SK-N-SH (cell line): ENCODE data around the gene FYB1. TPM values are rescaled to one million over a fixed set of nuclear protein-coding genes. Genes with fewer than 3 reads are reported as not detected.

Experiments
- CTCF ChIA-PET: fragments of 300-600, 350-600 bp; formaldehyde crosslinking; extraction: SDS; loops from one replicate; lab custom pipeline; 2021; lab: Yijun Ruan, JAX
- POLR2A ChIA-PET: fragments of 350-600 bp; sonication (Branson Sonifier 250); formaldehyde crosslinking; extraction: SDS; loops from one replicate; lab custom pipeline; 2020; ENCODE audit warnings: antibody characterized with exemption, inconsistent platforms; lab: Yijun Ruan, JAX
- DNase-seq: peaks from one replicate; pipeline ENCODE4 v3.0.0; 2012
- H2AFZ ChIP-seq: fragments of 200-600 bp; sonication (generic); 2 replicates; pipeline ENCODE4 v1.8.1; 2016; ENCODE audit warnings: antibody characterized with exemption, mild to moderate bottlenecking, low read depth
- H3F3A ChIP-seq: fragments of 200-600 bp; sonication (generic); replicated peaks from 2 replicates; pipeline ENCODE3; 2016; ENCODE audit warnings: antibody characterized with exemption, mild to moderate bottlenecking; ENCODE audit not compliant: insufficient read depth
- H3K27ac ChIP-seq, 2 experiments: fragments of 200-500 bp in 1 of 2; fragments of 200-600 bp in 1 of 2; sonication (Bioruptor generic) in 1 of 2; sonication (generic), shearing (Covaris generic) in 1 of 2; 2 replicates each; pipeline versions ENCODE4 v1.5.1 to v1.6.1; 2014 to 2016; ENCODE audit warnings: low read depth in 2 of 2, inconsistent platforms in 1 of 2, low read length in 1 of 2, mild to moderate bottlenecking in 1 of 2, mixed read lengths in 1 of 2
- H3K27me3 ChIP-seq: fragments of 200-600 bp; sonication (generic), shearing (Covaris generic); 2 replicates; pipeline ENCODE4 v1.6.1; 2016; ENCODE audit warnings: mixed run types; ENCODE audit not compliant: insufficient read depth
- H3K36me3 ChIP-seq, 2 experiments: fragments of 200-500 bp in 1 of 2; fragments of 200-600 bp in 1 of 2; sonication (Bioruptor generic) in 1 of 2; sonication (generic) in 1 of 2; replicated peaks in 1 of 2; 2 replicates each; pipeline versions ENCODE3 to v1.5.1; 2014 to 2016; ENCODE audit warnings: low read length in 1 of 2, mild to moderate bottlenecking in 1 of 2; ENCODE audit not compliant: insufficient read depth in 2 of 2, control insufficient read depth in 1 of 2
- H3K4me1 ChIP-seq, 2 experiments: fragments of 200-500 bp in 1 of 2; fragments of 200-600 bp in 1 of 2; sonication (Bioruptor generic) in 1 of 2; sonication (generic), shearing (Covaris generic) in 1 of 2; 2 replicates each; pipeline versions ENCODE4 v1.5.1 to v1.6.1; 2014 to 2016; ENCODE audit warnings: low read depth in 1 of 2, low read length in 1 of 2, mixed run types in 1 of 2; ENCODE audit not compliant: insufficient read depth in 2 of 2, control insufficient read depth in 1 of 2
- H3K4me2 ChIP-seq: fragments of 200-600 bp; sonication (generic), shearing (Covaris generic); 2 replicates; pipeline ENCODE4 v1.6.1; 2017; ENCODE audit warnings: mixed run types
- H3K4me3 ChIP-seq, 2 experiments: fragments of 200-500 bp in 1 of 2; fragments of 200-600 bp in 1 of 2; sonication (Bioruptor generic) in 1 of 2; sonication (generic), shearing (Covaris generic) in 1 of 2; 2 replicates each; pipeline versions ENCODE4 v1.5.1 to v1.8.1; 2014 to 2016; ENCODE audit warnings: low read depth in 2 of 2, inconsistent platforms in 1 of 2, low read length in 1 of 2, mild to moderate bottlenecking in 1 of 2, mixed read lengths in 1 of 2, moderate library complexity in 1 of 2
- H3K79me2 ChIP-seq: fragments of 200-600 bp; sonication (generic); 2 replicates; pipeline ENCODE4 v1.8.1; 2017; ENCODE audit warnings: mild to moderate bottlenecking; ENCODE audit not compliant: insufficient read depth
- H3K9ac ChIP-seq: fragments of 200-600 bp; sonication (generic); 2 replicates; pipeline ENCODE4 v1.6.1; 2017; ENCODE audit warnings: mixed run types
- H3K9me2 ChIP-seq: fragments of 200-600 bp; sonication (generic); 2 replicates; pipeline ENCODE4 v1.6.1; 2017; ENCODE audit warnings: mixed run types
- H3K9me3 ChIP-seq: fragments of 200-600 bp; sonication (generic); 2 replicates; pipeline ENCODE4 v1.6.1; 2017; ENCODE audit warnings: mixed run types, mild to moderate bottlenecking, moderate library complexity
- H4K20me1 ChIP-seq: fragments of 200-600 bp; sonication (generic); 2 replicates; pipeline ENCODE4 v1.6.1; 2017; ENCODE audit warnings: mild to moderate bottlenecking, mixed run types; ENCODE audit not compliant: insufficient read depth
- ELF1 ChIP-seq: IDR thresholded peaks from 2 replicates; pipeline ENCODE4 v1.4.0; 2012
- EP300 ChIP-seq, 2 experiments: IDR thresholded peaks; 2 replicates each; pipeline versions ENCODE4 v1.4.0 to v1.6.1; 2012; ENCODE audit warnings: borderline replicate concordance in 1 of 2, low read depth in 1 of 2, low read length in 1 of 2
- EZH2phosphoT487 ChIP-seq: fragments of 200-600 bp; sonication (generic); IDR thresholded peaks from 2 replicates; pipeline ENCODE4 v1.6.1; 2017; ENCODE audit warnings: low read depth, mixed run types, mild to moderate bottlenecking, antibody characterized with exemption, moderate library complexity, borderline replicate concordance
- FOSL2 ChIP-seq: IDR thresholded peaks from 2 replicates; pipeline ENCODE4 v1.4.0; 2012; ENCODE audit warnings: low read depth, mild to moderate bottlenecking, moderate library complexity, borderline replicate concordance
- FOXM1 ChIP-seq: IDR thresholded peaks from 2 replicates; pipeline ENCODE4 v1.4.0; 2012; ENCODE audit warnings: low read depth, mild to moderate bottlenecking
- GABPA ChIP-seq: IDR thresholded peaks from 2 replicates; pipeline ENCODE4 v1.4.0; 2012; ENCODE audit warnings: low read depth, mild to moderate bottlenecking
- MEF2A ChIP-seq: IDR thresholded peaks from 2 replicates; pipeline ENCODE4 v1.4.0; 2012; ENCODE audit warnings: low read depth, borderline replicate concordance
- MXI1 ChIP-seq: IDR thresholded peaks from 2 replicates; pipeline ENCODE4 v1.6.1; 2012; ENCODE audit warnings: mild to moderate bottlenecking, low read depth, low read length, improper control_type of control experiment
- NFIC ChIP-seq: IDR thresholded peaks from 2 replicates; pipeline ENCODE4 v1.4.0; 2012; ENCODE audit warnings: borderline replicate concordance
- NRF1 ChIP-seq: IDR thresholded peaks from 2 replicates; pipeline ENCODE4 v1.6.1; 2012; ENCODE audit warnings: low read depth, mild to moderate bottlenecking, low read length
- POLR2AphosphoS5 ChIP-seq: IDR thresholded peaks from 2 replicates; pipeline ENCODE4 v1.6.1; 2012; ENCODE audit warnings: low read depth, low read length
- RFX5 ChIP-seq: IDR thresholded peaks from 2 replicates; pipeline ENCODE4 v1.6.1; 2012; ENCODE audit warnings: mild to moderate bottlenecking, improper control_type of control experiment, low read length
- RXRA ChIP-seq: IDR thresholded peaks from 2 replicates; pipeline ENCODE4 v1.4.0; 2012; ENCODE audit warnings: low read depth, mild to moderate bottlenecking, borderline replicate concordance
- SIN3A ChIP-seq: IDR thresholded peaks from 2 replicates; pipeline ENCODE4 v1.6.1; 2012; ENCODE audit warnings: low read depth, mild to moderate bottlenecking, low read length, moderate library complexity, borderline replicate concordance
- TAF1 ChIP-seq: IDR thresholded peaks from 2 replicates; pipeline ENCODE4 v1.6.1; 2012; ENCODE audit warnings: low read depth, mild to moderate bottlenecking, low read length, moderate library complexity, borderline replicate concordance
- TCF12 ChIP-seq: IDR thresholded peaks from 2 replicates; pipeline ENCODE4 v1.4.0; 2012
- TEAD4 ChIP-seq: IDR thresholded peaks from 2 replicates; pipeline ENCODE4 v1.4.0; 2012; ENCODE audit warnings: mild to moderate bottlenecking, borderline replicate concordance; ENCODE audit not compliant: insufficient read depth
- YY1 ChIP-seq: IDR thresholded peaks from 2 replicates; pipeline ENCODE4 v1.4.0; 2012; ENCODE audit warnings: low read depth, mild to moderate bottlenecking
- WGBS: methylation state at CpG from one replicate; pipeline ENCODE4 v1.1.6; 2017; ENCODE audit warnings: low lambda C conversion rate; 5-methylcytosine and 5-hydroxymethylcytosine counted together
- polyA plus RNA-seq, 3 experiments: library from polyadenylated mRNA; depleted of rRNA; stranded (reverse); fragments of >200 nt; gene quantifications; 2 replicates each; pipeline ENCODE4 v1.2.3, GENCODE V29; 2012
- TF ChIP-seq, protein P1 (sequence below): IDR thresholded peaks from 2 replicates; pipeline ENCODE4 v1.4.0; 2012; ENCODE audit warnings: low read depth, borderline replicate concordance
- TF ChIP-seq, protein P2 (sequence below): fragments of 200-600 bp; sonication (generic); IDR thresholded peaks from 2 replicates; pipeline ENCODE4 v1.6.1; 2017; ENCODE audit warnings: antibody characterized with exemption, mild to moderate bottlenecking, moderate library complexity
- TF ChIP-seq, protein P3 (sequence below): IDR thresholded peaks from 2 replicates; pipeline ENCODE4 v1.4.0; 2012; ENCODE audit warnings: low read depth, borderline replicate concordance
- TF ChIP-seq, protein P4 (sequence below): fragments of 150-350 bp; IDR thresholded peaks from 2 replicates; pipeline ENCODE4 v1.6.1; 2017; ENCODE audit warnings: antibody characterized with exemption, low read length, low read depth, borderline replicate concordance

Gene FYB1
- polyA plus RNA-seq, 1 of the 3 experiments (the other 2 are of a cell fraction), result not detected

DNA sequence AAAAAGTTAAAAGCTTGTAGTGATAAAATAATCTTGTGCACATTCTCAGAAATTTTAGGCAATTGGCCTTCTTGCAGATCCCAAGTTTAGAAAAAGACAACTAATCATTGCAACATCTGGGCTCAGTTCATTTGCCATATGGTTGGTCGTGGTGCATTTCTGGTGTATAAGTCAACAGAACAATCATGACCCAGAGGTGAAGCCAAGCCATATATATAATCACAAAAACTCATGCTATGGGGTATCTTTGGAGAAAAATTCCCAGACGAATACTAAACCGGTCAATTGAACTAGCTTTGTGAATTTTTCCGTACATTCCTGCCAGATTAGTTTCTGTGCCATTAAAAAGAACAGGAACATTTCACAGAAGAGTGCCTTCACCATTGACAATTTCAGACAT lies 50.3 kb downstream of the FYB1 start:
- Histone ChIP-seq H3K9ac (no peak overlapping the region), H3K36me3 (no peaks in the 10 kb centered on the region), H3K27me3 (peaks cover 21% of the 10 kb centered on the region), H3F3A (peaks cover 2% of the 10 kb centered on the region), H3K27ac (no peak overlapping the region), H3K4me2 (no peak overlapping the region), H2AFZ (no peak overlapping the region), H3K4me1 (no peaks in the 10 kb centered on the region), H3K9me3 (no peaks in the 10 kb centered on the region), H4K20me1 (no peaks in the 10 kb centered on the region), H3K79me2 (no peaks in the 10 kb centered on the region), H3K9me2 (no peaks in the 10 kb centered on the region), H3K4me3 (no peak overlapping the region)
- CTCF ChIA-PET, result no interaction called here
- 21% methylated on average over 4 of the region's 4 CpGs for WGBS
- POLR2A ChIA-PET, result no interaction called here
- no peak for DNase-seq
- TF ChIP-seq, protein P1, sequence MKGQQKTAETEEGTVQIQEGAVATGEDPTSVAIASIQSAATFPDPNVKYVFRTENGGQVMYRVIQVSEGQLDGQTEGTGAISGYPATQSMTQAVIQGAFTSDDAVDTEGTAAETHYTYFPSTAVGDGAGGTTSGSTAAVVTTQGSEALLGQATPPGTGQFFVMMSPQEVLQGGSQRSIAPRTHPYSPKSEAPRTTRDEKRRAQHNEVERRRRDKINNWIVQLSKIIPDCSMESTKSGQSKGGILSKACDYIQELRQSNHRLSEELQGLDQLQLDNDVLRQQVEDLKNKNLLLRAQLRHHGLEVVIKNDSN, result no peak
- TF ChIP-seq GABPA (no peak), TCF12 (no peak), SIN3A (no peak), MXI1 (no peak), FOSL2 (no peak), FOXM1 (no peak), YY1 (no peak)
- TF ChIP-seq, protein P2, sequence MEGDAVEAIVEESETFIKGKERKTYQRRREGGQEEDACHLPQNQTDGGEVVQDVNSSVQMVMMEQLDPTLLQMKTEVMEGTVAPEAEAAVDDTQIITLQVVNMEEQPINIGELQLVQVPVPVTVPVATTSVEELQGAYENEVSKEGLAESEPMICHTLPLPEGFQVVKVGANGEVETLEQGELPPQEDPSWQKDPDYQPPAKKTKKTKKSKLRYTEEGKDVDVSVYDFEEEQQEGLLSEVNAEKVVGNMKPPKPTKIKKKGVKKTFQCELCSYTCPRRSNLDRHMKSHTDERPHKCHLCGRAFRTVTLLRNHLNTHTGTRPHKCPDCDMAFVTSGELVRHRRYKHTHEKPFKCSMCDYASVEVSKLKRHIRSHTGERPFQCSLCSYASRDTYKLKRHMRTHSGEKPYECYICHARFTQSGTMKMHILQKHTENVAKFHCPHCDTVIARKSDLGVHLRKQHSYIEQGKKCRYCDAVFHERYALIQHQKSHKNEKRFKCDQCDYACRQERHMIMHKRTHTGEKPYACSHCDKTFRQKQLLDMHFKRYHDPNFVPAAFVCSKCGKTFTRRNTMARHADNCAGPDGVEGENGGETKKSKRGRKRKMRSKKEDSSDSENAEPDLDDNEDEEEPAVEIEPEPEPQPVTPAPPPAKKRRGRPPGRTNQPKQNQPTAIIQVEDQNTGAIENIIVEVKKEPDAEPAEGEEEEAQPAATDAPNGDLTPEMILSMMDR, result no peak
- TF ChIP-seq, protein P3, sequence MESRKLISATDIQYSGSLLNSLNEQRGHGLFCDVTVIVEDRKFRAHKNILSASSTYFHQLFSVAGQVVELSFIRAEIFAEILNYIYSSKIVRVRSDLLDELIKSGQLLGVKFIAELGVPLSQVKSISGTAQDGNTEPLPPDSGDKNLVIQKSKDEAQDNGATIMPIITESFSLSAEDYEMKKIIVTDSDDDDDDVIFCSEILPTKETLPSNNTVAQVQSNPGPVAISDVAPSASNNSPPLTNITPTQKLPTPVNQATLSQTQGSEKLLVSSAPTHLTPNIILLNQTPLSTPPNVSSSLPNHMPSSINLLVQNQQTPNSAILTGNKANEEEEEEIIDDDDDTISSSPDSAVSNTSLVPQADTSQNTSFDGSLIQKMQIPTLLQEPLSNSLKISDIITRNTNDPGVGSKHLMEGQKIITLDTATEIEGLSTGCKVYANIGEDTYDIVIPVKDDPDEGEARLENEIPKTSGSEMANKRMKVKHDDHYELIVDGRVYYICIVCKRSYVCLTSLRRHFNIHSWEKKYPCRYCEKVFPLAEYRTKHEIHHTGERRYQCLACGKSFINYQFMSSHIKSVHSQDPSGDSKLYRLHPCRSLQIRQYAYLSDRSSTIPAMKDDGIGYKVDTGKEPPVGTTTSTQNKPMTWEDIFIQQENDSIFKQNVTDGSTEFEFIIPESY, result no peak

DNA sequence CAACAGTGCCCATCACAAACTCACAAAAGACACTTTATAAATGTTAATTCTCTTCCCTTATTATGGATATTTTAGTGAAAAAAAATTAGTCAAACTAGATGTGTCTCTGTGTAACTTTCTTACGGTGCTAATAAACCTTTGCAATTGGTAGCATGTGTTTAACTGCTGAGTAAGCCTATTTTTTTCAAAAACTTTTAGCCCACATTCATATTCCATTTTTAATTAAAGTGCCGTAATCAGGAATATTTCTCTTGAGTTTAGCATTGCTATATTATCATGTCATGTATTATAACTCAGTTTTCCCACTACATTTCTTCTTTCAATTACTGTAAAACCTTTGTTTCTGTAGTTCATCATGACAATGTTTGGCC lies 51.4 kb downstream of the FYB1 start:
- ChIA-PET POLR2A (no interaction called here), CTCF (no interaction called here)
- no peaks in the 10 kb centered on the region for H4K20me1 ChIP-seq
- H3K9me3 ChIP-seq, result no peaks in the 10 kb centered on the region
- H3K27ac ChIP-seq, result no peak overlapping the region
- no peak overlapping the region for H3K9ac ChIP-seq
- no peak for DNase-seq
- H3K9me2 ChIP-seq, result no peaks in the 10 kb centered on the region
- peaks cover 2% of the 10 kb centered on the region for H3F3A ChIP-seq
- no peak overlapping the region for H3K4me3 ChIP-seq
- H3K4me2 ChIP-seq, result no peak overlapping the region
- H3K79me2 ChIP-seq, result no peaks in the 10 kb centered on the region
- WGBS, result 15% methylated on average over 2 of the region's 2 CpGs
- peaks cover 27% of the 10 kb centered on the region for H3K27me3 ChIP-seq
- no peaks in the 10 kb centered on the region for H3K36me3 ChIP-seq
- no peak overlapping the region for H2AFZ ChIP-seq
- H3K4me1 ChIP-seq, result no peaks in the 10 kb centered on the region
- TF ChIP-seq RFX5 (no peak), MEF2A (no peak), TEAD4 (no peak), EP300 (IDR thresholded peaks at IDR 0.05; ENCODE audit: borderline replicate concordance in 1 of 2, low read depth in 1 of 2, low read length in 1 of 2) (no peak), ELF1 (no peak), EZH2phosphoT487 (no peak), NFIC (no peak), TAF1 (no peak), TCF12 (no peak), RXRA (no peak), POLR2AphosphoS5 (no peak), NRF1 (no peak)
- TF ChIP-seq, protein P2, result no peak
- TF ChIP-seq, protein P4, sequence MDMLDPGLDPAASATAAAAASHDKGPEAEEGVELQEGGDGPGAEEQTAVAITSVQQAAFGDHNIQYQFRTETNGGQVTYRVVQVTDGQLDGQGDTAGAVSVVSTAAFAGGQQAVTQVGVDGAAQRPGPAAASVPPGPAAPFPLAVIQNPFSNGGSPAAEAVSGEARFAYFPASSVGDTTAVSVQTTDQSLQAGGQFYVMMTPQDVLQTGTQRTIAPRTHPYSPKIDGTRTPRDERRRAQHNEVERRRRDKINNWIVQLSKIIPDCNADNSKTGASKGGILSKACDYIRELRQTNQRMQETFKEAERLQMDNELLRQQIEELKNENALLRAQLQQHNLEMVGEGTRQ, result no peak
